Activated CD8-positive, alpha-beta T cell treated with anti-CD3 and anti-CD28 coated beads, Interleukin-2, amount 10 ng/mL, durations not matched to agents 7 days and 5 days (primary cell): ENCODE measurements around the gene PRSS1. TPM values are rescaled to one million over a fixed set of nuclear protein-coding genes. Genes with fewer than 3 reads are reported as not detected.

ENCODE experiments used
- ATAC-seq: fragments of 150-1000 bp; cut with Tn5 transposase; one replicate; pipeline ENCODE4 v1.10.0; 2021; ENCODE audit warnings: moderate library complexity
- CTCF ChIA-PET: fragments of 350-600 bp; sonication (Branson Sonifier 250); formaldehyde crosslinking; loops from one replicate; lab custom pipeline; 2021; ENCODE audit warnings: antibody characterized with exemption; lab: Charles Lee
- POLR2A ChIA-PET: fragments of 350-600 bp; sonication (Branson Sonifier 250); formaldehyde crosslinking; loops from one replicate; lab custom pipeline; 2021; ENCODE audit warnings: antibody characterized with exemption; lab: Charles Lee
- DNase-seq: peaks from one replicate; pipeline ENCODE4 v3.0.0-alpha.2; 2020
- H3K27ac Mint-ChIP-seq: one replicate; pipeline ENCODE4 v1.8.0; 2021; ENCODE audit warnings: mild to moderate bottlenecking, mixed read lengths
- H3K27me3 Mint-ChIP-seq: one replicate; pipeline ENCODE4 v1.8.0; 2021; ENCODE audit warnings: low read depth, mixed read lengths
- H3K36me3 Mint-ChIP-seq: one replicate; pipeline ENCODE4 v1.8.0; 2021; ENCODE audit warnings: low read depth, mixed read lengths
- H3K4me1 Mint-ChIP-seq: one replicate; pipeline ENCODE4 v1.8.0; 2021; ENCODE audit warnings: low read depth, mixed read lengths
- H3K4me3 Mint-ChIP-seq: one replicate; pipeline ENCODE4 v1.8.0; 2021; ENCODE audit warnings: mild to moderate bottlenecking, mixed read lengths
- H3K9me3 Mint-ChIP-seq: one replicate; pipeline ENCODE4 v1.8.0; 2022; ENCODE audit warnings: mixed read lengths; ENCODE audit not compliant: insufficient read depth
- total RNA-seq, 2 experiments: library from RNA; stranded (reverse); gene quantifications; one replicate each; pipeline ENCODE4 v1.2.3, GENCODE V29; 2021

Gene PRSS1
- total RNA-seq, 2 experiments from 2014 or later = not detected

- ChIA-PET CTCF (interaction anchor here (1.9 to 20.0 kb wide), 3 partner anchors 10 to 171 kb away, joined by 7 to 584 read pairs (median 77); no protein-coding TSS in a partner anchor), POLR2A (interaction anchor here (0.5 to 22.0 kb wide), 19 partner anchors 5 to 488 kb away, joined by 3 to 2065 read pairs (median 5); no protein-coding TSS in a partner anchor)
- Mint-ChIP-seq H3K27me3 (no peaks in the 10 kb centered on the region), H3K27ac (peak overlapping the region; percentile 99), H3K36me3 (peaks cover 86% of the 10 kb centered on the region), H3K4me1 (peaks cover 69% of the 10 kb centered on the region), H3K4me3 (peak overlapping the region; percentile 90), H3K9me3 (no peaks in the 10 kb centered on the region)
- ATAC-seq (peak; percentile 11), DNase-seq (peak; percentile 35)
Observed at GRCh38 chr7:142796501-142797390, 47.5 kb downstream of the PRSS1 start.

GRCh38 chr7:142797391-142798377, 48.4 kb downstream of the PRSS1 start:
- Mint-ChIP-seq H3K4me3 (peak overlapping the region; percentile 90), H3K36me3 (peaks cover 86% of the 10 kb centered on the region), H3K9me3 (no peaks in the 10 kb centered on the region), H3K4me1 (peaks cover 73% of the 10 kb centered on the region), H3K27ac (peak overlapping the region; percentile 99), H3K27me3 (no peaks in the 10 kb centered on the region)
- ChIA-PET POLR2A (interaction anchor here (0.7 to 22.0 kb wide), 24 partner anchors 6 to 489 kb away, joined by 3 to 2065 read pairs (median 6); no protein-coding TSS in a partner anchor), CTCF (interaction anchor here (1.5 to 20.0 kb wide), 6 partner anchors 11 to 406 kb away, joined by 5 to 584 read pairs (median 6); no protein-coding TSS in a partner anchor)
- peak; percentile 5 for ATAC-seq
- peak; percentile 46 for DNase-seq

DNA sequence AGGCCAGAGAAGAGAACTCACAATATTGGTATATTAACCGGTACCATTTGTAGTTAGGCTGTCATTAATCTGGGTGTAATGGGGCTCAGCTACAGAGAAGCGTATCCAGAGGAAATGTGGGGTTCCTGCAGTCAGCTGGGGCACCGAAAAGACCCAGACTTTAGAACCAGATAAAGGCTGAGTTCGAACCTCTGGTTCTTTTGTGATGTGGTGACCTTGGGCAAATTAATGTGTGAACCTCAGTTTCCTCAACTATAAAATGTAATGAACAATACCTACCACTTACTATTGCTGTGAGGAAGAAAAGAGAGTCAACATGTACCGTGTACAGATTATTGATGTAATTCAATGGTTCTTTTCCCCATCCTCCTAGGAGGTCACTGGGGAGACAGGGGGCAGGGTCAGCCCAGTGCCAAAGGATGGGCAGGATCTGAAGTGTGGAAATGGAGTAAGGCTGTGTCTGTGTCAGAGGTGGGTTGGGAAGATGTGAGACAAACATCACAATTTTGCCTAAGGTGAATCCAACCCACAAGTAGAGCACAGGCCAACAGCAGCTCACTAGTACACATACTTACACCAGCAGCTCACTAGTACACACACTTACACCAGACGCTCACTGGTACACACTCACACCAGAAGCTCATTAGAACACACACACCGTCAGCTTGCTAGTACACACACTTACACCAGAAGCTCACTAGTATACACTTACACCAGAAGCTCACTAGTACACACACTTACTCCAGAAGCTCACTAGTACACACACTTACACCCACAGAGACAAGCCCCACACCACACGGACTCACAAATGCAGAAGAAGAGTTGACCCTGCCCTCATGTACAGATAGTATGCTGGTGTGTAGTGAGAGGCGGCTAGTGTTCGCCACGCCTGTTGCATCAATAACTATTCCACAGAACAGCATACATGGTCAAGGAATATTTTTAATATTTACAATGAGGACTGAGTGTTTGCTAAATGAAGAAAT, 49.5 kb downstream of the PRSS1 start:
- DNase-seq (peak; percentile 49), ATAC-seq (peak; percentile 20)
- Mint-ChIP-seq H3K27ac (peak overlapping the region; percentile 99), H3K4me1 (peaks cover 73% of the 10 kb centered on the region), H3K4me3 (peak overlapping the region; percentile 90), H3K36me3 (peaks cover 86% of the 10 kb centered on the region), H3K9me3 (no peaks in the 10 kb centered on the region), H3K27me3 (no peaks in the 10 kb centered on the region)
- ChIA-PET POLR2A (interaction anchor here (1.0 to 22.0 kb wide), 21 partner anchors 7 to 490 kb away, joined by 3 to 2065 read pairs (median 6); no protein-coding TSS in a partner anchor), CTCF (interaction anchor here (1.3 to 20.0 kb wide), 8 partner anchors 11 to 407 kb away, joined by 4 to 584 read pairs (median 6); no protein-coding TSS in a partner anchor)

GRCh38 chr7:142799437-142799835, 50.2 kb downstream of the PRSS1 start:
- DNase-seq = peak; percentile 29
- H3K4me3 Mint-ChIP-seq = peak overlapping the region; percentile 90
- peaks cover 86% of the 10 kb centered on the region for H3K36me3 Mint-ChIP-seq
- POLR2A ChIA-PET = interaction anchor here (1.2 to 22.0 kb wide), 12 partner anchors 6 to 408 kb away, joined by 3 to 2065 read pairs (median 12); no protein-coding TSS in a partner anchor
- peaks cover 73% of the 10 kb centered on the region for H3K4me1 Mint-ChIP-seq
- CTCF ChIA-PET = interaction anchor here (0.7 to 20.0 kb wide), 8 partner anchors 11 to 408 kb away, joined by 3 to 584 read pairs (median 5); no protein-coding TSS in a partner anchor
- no peak for ATAC-seq
- H3K9me3 Mint-ChIP-seq = no peaks in the 10 kb centered on the region
- H3K27me3 Mint-ChIP-seq = no peaks in the 10 kb centered on the region
- peak overlapping the region; percentile 99 for H3K27ac Mint-ChIP-seq

GRCh38 chr7:142800088-142800487, 50.8 kb downstream of the PRSS1 start:
- ChIA-PET POLR2A (interaction anchor here (0.6 to 22.0 kb wide), 7 partner anchors 5 to 350 kb away, joined by 3 to 2065 read pairs (median 6); no protein-coding TSS in a partner anchor), CTCF (interaction anchor here (0.7 to 20.0 kb wide), 5 partner anchors 10 to 387 kb away, joined by 3 to 584 read pairs (median 5); no protein-coding TSS in a partner anchor)
- Mint-ChIP-seq H3K27ac (peak overlapping the region; percentile 99), H3K4me1 (peaks cover 73% of the 10 kb centered on the region), H3K36me3 (peaks cover 90% of the 10 kb centered on the region), H3K4me3 (peak overlapping the region; percentile 90), H3K9me3 (no peaks in the 10 kb centered on the region), H3K27me3 (no peaks in the 10 kb centered on the region)
- peak; percentile 23 for DNase-seq
- no peak for ATAC-seq

DNA sequence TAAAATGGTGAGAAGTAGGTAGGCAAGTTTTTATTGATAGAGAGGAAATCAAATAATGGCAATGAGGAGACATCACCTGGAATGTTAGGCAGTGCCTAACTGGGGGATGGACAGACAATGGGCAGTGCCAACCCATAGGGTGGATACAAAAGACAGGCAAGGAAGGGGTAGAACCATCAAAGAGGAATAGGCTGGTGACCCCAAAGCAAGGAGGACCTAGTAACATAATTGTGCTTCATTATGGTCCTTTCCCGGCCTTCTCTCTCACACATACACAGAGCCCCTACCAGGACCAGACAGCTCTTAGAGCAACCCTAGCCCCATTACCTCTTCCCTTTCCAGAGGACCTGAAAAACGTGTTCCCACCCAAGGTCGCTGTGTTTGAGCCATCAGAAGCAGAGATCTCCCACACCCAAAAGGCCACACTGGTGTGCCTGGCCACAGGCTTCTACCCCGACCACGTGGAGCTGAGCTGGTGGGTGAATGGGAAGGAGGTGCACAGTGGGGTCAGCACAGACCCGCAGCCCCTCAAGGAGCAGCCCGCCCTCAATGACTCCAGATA, 51.5 kb downstream of the PRSS1 start:
- ATAC-seq (no peak), DNase-seq (peak; percentile 24)
- H3K4me3 Mint-ChIP-seq = peak overlapping the region; percentile 90
- no peaks in the 10 kb centered on the region for H3K9me3 Mint-ChIP-seq
- H3K27me3 Mint-ChIP-seq = no peaks in the 10 kb centered on the region
- H3K4me1 Mint-ChIP-seq = peaks cover 73% of the 10 kb centered on the region
- peak overlapping the region; percentile 99 for H3K27ac Mint-ChIP-seq
- peaks cover 92% of the 10 kb centered on the region for H3K36me3 Mint-ChIP-seq
- ChIA-PET POLR2A (interaction anchor here (1.3 to 22.0 kb wide), 3 partner anchors 5 to 455 kb away, joined by 6 to 2065 read pairs (median 2065); no protein-coding TSS in a partner anchor), CTCF (interaction anchor here (20.0 kb wide), 1 partner anchor 9 kb away, joined by 584 read pairs; no protein-coding TSS in a partner anchor)

- peak overlapping the region; percentile 99 for H3K27ac Mint-ChIP-seq
- POLR2A ChIA-PET = interaction anchor here (1.3 to 22.0 kb wide), 3 partner anchors 4 to 456 kb away, joined by 6 to 2065 read pairs (median 2065); no protein-coding TSS in a partner anchor
- no peak for ATAC-seq
- CTCF ChIA-PET = interaction anchor here (20.0 kb wide), 1 partner anchor 8 kb away, joined by 584 read pairs; no protein-coding TSS in a partner anchor
- H3K36me3 Mint-ChIP-seq = peaks cover 89% of the 10 kb centered on the region
- no peaks in the 10 kb centered on the region for H3K27me3 Mint-ChIP-seq
- H3K4me1 Mint-ChIP-seq = peaks cover 82% of the 10 kb centered on the region
- H3K9me3 Mint-ChIP-seq = no peaks in the 10 kb centered on the region
- no peak for DNase-seq
- peak overlapping the region; percentile 90 for H3K4me3 Mint-ChIP-seq
Observed at GRCh38 chr7:142801601-142802295, 52.5 kb downstream of the PRSS1 start.

DNA sequence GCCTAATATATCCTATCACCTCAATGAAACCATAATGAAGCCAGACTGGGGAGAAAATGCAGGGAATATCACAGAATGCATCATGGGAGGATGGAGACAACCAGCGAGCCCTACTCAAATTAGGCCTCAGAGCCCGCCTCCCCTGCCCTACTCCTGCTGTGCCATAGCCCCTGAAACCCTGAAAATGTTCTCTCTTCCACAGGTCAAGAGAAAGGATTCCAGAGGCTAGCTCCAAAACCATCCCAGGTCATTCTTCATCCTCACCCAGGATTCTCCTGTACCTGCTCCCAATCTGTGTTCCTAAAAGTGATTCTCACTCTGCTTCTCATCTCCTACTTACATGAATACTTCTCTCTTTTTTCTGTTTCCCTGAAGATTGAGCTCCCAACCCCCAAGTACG, 53.0 kb downstream of the PRSS1 start:
- Mint-ChIP-seq H3K27ac (peak overlapping the region; percentile 99), H3K4me1 (peaks cover 87% of the 10 kb centered on the region), H3K9me3 (no peaks in the 10 kb centered on the region), H3K4me3 (peak overlapping the region; percentile 90), H3K27me3 (no peaks in the 10 kb centered on the region), H3K36me3 (peaks cover 87% of the 10 kb centered on the region)
- CTCF ChIA-PET = no interaction called here
- DNase-seq (no peak), ATAC-seq (no peak)
- POLR2A ChIA-PET = interaction anchor here (1.0 to 22.0 kb wide), 2 partner anchors 10 to 165 kb away, joined by 3 to 2065 read pairs; no protein-coding TSS in a partner anchor
